GM20000 (cell line): ENCODE data around the gene TMEM161A.

Experiments
- DNase-seq: peaks from one replicate; pipeline ENCODE4 v3.0.0; 2012; ENCODE audit warnings: low spot score
- TF ChIP-seq, protein P1 (sequence below): IDR thresholded peaks from 2 replicates; pipeline ENCODE4 v1.5.1; 2012; ENCODE audit warnings: mild to moderate bottlenecking, control low read depth; ENCODE audit errors: extremely low read depth, missing control alignments

The TMEM161A gene

DNA sequence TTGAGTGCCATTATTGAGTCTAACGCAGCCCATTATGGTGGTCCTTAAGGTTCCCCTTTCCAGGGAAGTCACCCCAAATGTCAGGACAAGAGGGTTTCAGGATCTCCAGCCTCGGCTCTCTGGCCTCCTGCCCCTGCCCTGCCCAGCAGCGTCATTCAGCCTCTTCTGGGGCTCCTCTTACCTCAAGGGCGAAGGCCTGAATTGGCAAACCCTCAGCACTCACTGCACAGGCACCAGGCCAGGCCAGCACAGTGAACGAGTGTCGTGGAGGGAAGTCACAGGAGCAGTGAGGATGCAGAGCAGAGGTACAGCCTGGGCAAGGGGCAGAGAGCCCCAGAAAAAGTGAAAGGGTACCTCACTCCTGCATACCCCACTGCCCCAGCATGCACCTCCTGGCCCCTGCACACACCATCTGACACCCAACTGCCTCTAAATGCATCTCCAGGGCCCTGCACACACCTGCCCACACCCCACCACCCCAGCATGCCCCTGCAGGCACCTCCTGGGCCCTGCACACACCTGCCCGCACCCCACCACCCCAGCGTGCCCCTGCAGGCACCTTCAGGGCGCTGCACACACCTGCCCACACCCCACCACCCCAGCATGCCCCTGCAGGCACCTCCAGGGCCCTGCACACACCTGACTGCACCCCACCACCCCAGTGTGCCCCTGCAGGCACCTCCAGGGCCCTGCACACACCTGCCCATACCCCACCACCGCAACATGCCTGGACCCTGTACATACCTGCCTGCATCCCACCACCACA lies 54.7 kb downstream of the TMEM161A start:
- DNase-seq: no peak

DNA sequence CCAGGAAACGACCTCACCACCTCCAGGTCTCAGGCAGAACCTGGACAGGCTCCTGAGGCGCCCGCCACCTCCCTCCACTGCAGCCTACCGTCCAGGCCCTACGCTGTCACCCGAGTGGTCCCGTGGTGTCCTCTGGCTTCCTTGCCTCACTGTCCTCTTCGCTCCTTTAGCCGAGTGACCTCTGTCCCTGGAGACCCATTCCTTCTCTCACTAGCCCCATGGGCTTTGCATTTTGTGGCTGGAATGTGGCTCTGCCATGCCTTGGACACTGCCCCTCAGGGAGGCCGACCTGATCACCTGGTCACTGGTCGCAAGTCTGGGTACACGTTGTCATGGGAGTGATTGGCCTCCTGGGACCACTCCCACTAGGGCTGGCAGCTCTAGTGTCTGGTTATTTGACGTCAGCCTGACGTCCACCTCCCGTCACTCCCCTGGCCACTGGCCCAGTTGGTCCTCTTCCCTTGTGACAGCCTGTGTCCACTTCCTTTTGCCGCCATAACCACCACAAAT lies 56.6 kb downstream of the TMEM161A start:
- TF ChIP-seq, protein P1, sequence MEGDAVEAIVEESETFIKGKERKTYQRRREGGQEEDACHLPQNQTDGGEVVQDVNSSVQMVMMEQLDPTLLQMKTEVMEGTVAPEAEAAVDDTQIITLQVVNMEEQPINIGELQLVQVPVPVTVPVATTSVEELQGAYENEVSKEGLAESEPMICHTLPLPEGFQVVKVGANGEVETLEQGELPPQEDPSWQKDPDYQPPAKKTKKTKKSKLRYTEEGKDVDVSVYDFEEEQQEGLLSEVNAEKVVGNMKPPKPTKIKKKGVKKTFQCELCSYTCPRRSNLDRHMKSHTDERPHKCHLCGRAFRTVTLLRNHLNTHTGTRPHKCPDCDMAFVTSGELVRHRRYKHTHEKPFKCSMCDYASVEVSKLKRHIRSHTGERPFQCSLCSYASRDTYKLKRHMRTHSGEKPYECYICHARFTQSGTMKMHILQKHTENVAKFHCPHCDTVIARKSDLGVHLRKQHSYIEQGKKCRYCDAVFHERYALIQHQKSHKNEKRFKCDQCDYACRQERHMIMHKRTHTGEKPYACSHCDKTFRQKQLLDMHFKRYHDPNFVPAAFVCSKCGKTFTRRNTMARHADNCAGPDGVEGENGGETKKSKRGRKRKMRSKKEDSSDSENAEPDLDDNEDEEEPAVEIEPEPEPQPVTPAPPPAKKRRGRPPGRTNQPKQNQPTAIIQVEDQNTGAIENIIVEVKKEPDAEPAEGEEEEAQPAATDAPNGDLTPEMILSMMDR: no peak
- DNase-seq: no peak

More for the DNA sequence above, 54.7 kb downstream of the TMEM161A start:
- TF ChIP-seq, protein P1: no peak

DNA sequence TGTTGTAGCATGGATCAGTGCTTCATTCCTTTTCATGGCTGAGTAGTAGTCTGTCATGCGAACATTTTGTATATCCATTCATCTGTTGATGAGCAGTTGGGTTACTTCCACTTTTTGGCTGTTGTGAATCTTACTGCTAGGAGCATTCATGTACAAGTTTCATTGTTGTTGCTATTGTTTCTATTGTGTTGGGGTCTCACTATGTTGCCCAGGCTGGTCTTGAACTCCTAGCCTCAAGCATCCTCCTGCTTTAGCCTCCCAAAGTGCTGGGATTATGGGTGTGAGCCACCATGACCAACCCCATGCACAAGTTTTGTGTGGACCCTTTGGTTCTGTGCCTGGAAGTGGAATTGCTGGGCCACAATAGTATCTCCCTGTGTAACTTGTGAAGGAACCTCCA lies 58.7 kb downstream of the TMEM161A start:
- TF ChIP-seq, protein P1: no peak
- no peak for DNase-seq

DNA sequence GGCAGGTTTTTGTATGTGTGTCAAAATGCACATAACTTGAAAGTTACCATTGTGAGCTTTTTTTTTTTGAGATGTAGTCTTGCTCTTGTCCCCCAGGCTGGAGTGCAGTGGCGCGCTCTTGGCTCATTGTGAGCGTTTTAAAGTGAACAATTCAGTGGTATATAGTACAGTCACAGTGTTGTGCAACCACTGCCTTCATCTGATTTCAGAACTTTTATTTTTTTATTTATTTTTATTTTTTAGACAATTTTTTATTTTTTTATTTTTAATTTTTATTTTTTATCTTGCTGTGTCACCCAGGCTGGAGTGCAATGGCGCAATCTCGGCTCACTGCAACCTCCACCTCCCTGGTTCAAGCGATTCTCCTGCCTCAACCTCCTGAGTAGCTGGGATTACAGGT lies 59.5 kb downstream of the TMEM161A start:
- no peak for DNase-seq
- TF ChIP-seq, protein P1: no peak

DNA sequence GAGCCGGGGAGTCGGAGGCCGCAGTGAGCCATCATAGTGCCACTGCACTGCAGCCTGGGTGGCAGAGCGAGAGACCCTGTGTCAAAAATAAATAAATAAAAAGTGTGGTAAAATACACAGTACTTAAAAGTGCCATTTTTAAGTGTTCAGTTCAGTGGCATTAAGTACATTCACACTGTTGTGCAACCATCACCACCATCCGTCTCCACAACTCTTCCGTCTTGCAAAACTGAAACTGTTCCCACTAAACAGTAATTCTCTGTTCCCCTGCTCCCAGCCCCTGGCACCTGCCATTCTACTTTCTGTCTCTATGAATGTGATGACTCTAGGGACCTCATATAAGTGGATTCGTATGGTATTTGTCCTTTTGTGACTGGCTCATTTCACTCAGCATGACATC lies 61.2 kb downstream of the TMEM161A start:
- DNase-seq: no peak
- TF ChIP-seq, protein P1: no peak

DNA sequence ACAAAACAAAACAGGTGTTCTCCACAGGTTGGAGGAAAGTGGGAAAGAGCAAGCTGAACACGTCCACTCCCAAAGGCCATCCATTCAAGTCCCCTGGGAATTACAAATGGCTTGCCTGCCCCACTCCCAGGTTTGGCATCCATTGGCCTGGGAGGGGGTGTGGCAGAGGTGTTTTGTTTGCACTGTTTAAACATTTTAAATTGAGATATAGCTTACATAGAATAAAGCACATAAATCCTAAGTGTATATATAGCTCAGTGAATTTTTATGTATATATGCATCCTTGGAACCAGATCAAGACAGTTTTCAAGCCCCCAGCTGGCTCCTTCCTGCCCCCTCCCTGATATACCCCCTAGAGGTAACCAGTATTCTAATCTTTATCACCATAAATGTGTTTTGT lies 61.8 kb downstream of the TMEM161A start:
- TF ChIP-seq, protein P1: no peak
- DNase-seq: no peak

DNA sequence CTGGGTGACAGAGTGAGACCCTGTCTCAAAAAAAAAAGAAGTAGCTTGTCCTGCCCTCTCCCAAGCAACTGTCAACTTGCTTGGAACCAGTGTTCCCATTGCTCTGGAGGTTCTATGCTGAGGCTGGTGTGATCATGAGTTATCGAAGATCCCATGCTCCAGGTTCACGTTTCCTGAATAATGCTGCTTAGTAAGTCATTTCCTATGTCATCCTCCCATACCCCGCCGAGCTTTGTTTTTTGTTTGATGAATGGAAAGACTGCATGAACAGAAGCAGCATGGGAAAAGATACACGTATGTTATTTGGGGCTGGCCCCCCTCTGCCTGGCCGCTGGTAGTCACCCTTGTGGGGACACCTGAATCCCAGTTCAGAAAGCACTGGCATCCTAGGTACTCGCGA lies 63.2 kb downstream of the TMEM161A start:
- TF ChIP-seq, protein P1: no peak
- no peak for DNase-seq
